Ishikawa (cell line): ENCODE measurements around the gene SV2C.

Experiments
- CEBPB ChIP-seq: IDR thresholded peaks from 2 replicates; pipeline ENCODE4 v1.6.1; 2012
- EGR1 ChIP-seq: IDR thresholded peaks from 2 replicates; pipeline ENCODE4 v1.6.1; 2012
- FOXM1 ChIP-seq: IDR thresholded peaks from 2 replicates; pipeline ENCODE4 v1.6.1; 2012; ENCODE audit warnings: low read depth, borderline replicate concordance
- NFIC ChIP-seq: IDR thresholded peaks from 2 replicates; pipeline ENCODE4 v1.6.1; 2012
- RAD21 ChIP-seq: IDR thresholded peaks from 2 replicates; pipeline ENCODE4 v1.6.1; 2012; ENCODE audit warnings: low read depth
- TAF1 ChIP-seq: IDR thresholded peaks from 2 replicates; pipeline ENCODE4 v1.6.1; 2012; ENCODE audit warnings: low read depth, mild to moderate bottlenecking
- TEAD4 ChIP-seq: IDR thresholded peaks from 2 replicates; pipeline ENCODE4 v1.6.1; 2012
- USF1 ChIP-seq: IDR thresholded peaks from 2 replicates; pipeline ENCODE4 v1.6.1; 2012
- YY1 ChIP-seq: IDR thresholded peaks from 2 replicates; pipeline ENCODE4 v1.6.1; 2012; ENCODE audit warnings: low read depth
- TF ChIP-seq, protein P1 (sequence below): IDR thresholded peaks from 2 replicates; pipeline ENCODE4 v1.6.1; 2012; ENCODE audit warnings: low read depth, mild to moderate bottlenecking
- TF ChIP-seq, protein P2 (sequence below): IDR thresholded peaks from 2 replicates; pipeline ENCODE4 v1.6.1; 2012

- TF ChIP-seq YY1, result no peak
- no peak for TF ChIP-seq TEAD4
- TF ChIP-seq, protein P1, sequence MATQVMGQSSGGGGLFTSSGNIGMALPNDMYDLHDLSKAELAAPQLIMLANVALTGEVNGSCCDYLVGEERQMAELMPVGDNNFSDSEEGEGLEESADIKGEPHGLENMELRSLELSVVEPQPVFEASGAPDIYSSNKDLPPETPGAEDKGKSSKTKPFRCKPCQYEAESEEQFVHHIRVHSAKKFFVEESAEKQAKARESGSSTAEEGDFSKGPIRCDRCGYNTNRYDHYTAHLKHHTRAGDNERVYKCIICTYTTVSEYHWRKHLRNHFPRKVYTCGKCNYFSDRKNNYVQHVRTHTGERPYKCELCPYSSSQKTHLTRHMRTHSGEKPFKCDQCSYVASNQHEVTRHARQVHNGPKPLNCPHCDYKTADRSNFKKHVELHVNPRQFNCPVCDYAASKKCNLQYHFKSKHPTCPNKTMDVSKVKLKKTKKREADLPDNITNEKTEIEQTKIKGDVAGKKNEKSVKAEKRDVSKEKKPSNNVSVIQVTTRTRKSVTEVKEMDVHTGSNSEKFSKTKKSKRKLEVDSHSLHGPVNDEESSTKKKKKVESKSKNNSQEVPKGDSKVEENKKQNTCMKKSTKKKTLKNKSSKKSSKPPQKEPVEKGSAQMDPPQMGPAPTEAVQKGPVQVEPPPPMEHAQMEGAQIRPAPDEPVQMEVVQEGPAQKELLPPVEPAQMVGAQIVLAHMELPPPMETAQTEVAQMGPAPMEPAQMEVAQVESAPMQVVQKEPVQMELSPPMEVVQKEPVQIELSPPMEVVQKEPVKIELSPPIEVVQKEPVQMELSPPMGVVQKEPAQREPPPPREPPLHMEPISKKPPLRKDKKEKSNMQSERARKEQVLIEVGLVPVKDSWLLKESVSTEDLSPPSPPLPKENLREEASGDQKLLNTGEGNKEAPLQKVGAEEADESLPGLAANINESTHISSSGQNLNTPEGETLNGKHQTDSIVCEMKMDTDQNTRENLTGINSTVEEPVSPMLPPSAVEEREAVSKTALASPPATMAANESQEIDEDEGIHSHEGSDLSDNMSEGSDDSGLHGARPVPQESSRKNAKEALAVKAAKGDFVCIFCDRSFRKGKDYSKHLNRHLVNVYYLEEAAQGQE, result no peak
- no peak for TF ChIP-seq CEBPB
- TF ChIP-seq USF1, result no peak
- no peak for TF ChIP-seq TAF1
- TF ChIP-seq FOXM1, result no peak
- TF ChIP-seq RAD21, result no peak
- TF ChIP-seq NFIC, result no peak
- TF ChIP-seq EGR1, result no peak
- TF ChIP-seq, protein P2, sequence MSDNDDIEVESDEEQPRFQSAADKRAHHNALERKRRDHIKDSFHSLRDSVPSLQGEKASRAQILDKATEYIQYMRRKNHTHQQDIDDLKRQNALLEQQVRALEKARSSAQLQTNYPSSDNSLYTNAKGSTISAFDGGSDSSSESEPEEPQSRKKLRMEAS, result no peak
These were observed 305.8 kb downstream of the SV2C start for GRCh38 chr5:76388791-76389512.
